ENCODE results near the gene MLEC. TPM values are rescaled to one million over a fixed set of nuclear protein-coding genes. Genes with fewer than 3 reads are reported as not detected.
A peak's percentile ranks its signal among the peaks of the same experiment; 100 is the strongest.

The MLEC gene
- total and polyA plus RNA-seq, 2 donors (not counting 1 experiment from before 2014, with no cell fraction given) = 56.4 to 120 TPM

DNA sequence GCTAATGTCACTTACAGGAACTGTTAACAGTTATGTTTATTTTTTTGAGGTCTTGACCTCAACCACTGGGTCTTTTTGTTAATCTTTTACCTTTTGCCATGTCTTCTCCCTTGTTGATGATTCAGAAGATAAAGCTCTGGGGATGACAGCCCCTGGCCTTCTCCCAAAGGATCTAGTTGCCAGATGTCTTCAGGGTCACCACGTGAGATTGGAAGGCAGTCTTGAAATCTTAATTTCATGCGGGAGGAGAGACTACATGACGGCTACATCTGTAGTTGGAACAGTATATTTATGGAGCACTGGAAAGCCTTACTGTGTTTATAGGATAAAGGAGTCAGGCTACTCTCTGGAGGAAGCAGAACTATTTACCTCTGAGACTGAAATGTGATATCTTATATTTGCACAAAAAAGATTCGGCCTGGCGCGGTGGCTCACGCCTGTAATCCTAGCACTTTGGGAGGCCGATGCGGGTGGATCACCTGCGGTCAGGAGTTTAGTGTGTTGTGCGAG is 5.6 kb downstream of the MLEC start:
- Histone ChIP-seq H3K27me3 (ENCODE audit: control insufficient read depth, insufficient read depth, low read length) (no peaks in the 10 kb centered on the region), H3K4me1 (ENCODE audit: control insufficient read depth, extremely low read depth, insufficient read depth, low read length) (peaks cover 8% of the 10 kb centered on the region), H3K27ac (ENCODE audit: insufficient read depth, low read length) (no peak overlapping the region), H3K9ac (ENCODE audit: insufficient read depth, low read length) (no peak overlapping the region), H3K36me3 (ENCODE audit: control insufficient read depth, insufficient read depth, low read length) (peaks cover 5% of the 10 kb centered on the region), H3K9me3 (ENCODE audit: control insufficient read depth, insufficient read depth, low read depth, low read length) (no peaks in the 10 kb centered on the region), H3K4me2 (ENCODE audit: extremely low read depth, insufficient read depth, low read length) (no peak overlapping the region), H3K4me3 (replicated peaks in 1 of 4; ENCODE audit: control extremely low read depth in 1 of 4, insufficient read depth in 1 of 4, low read depth in 3 of 4, low read length in 4 of 4) (no peak overlapping the region), H4K20me1 (ENCODE audit: control insufficient read depth, extremely low read depth, insufficient read depth, low read length) (no peaks in the 10 kb centered on the region), H2AFZ (ENCODE audit: low read length) (no peak overlapping the region), H3K79me2 (ENCODE audit: control insufficient read depth, insufficient read depth, low read length) (peaks cover 50% of the 10 kb centered on the region)
- peak in 1 of 2 donors; percentile 12 for DNase-seq (ENCODE audit: low read depth in 2 of 2)
- TF ChIP-seq, protein P1, sequence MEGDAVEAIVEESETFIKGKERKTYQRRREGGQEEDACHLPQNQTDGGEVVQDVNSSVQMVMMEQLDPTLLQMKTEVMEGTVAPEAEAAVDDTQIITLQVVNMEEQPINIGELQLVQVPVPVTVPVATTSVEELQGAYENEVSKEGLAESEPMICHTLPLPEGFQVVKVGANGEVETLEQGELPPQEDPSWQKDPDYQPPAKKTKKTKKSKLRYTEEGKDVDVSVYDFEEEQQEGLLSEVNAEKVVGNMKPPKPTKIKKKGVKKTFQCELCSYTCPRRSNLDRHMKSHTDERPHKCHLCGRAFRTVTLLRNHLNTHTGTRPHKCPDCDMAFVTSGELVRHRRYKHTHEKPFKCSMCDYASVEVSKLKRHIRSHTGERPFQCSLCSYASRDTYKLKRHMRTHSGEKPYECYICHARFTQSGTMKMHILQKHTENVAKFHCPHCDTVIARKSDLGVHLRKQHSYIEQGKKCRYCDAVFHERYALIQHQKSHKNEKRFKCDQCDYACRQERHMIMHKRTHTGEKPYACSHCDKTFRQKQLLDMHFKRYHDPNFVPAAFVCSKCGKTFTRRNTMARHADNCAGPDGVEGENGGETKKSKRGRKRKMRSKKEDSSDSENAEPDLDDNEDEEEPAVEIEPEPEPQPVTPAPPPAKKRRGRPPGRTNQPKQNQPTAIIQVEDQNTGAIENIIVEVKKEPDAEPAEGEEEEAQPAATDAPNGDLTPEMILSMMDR (conservative IDR thresholded peaks at IDR 0.05 in 1 of 2, IDR thresholded peaks at IDR 0.05 in 1 of 2; ENCODE audit: low read depth in 1 of 2, low read length in 2 of 2) = no peak
- no peak for TF ChIP-seq EZH2 (IDR thresholded peaks at IDR 0.05; ENCODE audit: low read length, missing control alignments)

GRCh38 chr12:120693848-120694247 is 6.9 kb downstream of the MLEC start:
- TF ChIP-seq EZH2 (IDR thresholded peaks at IDR 0.05; ENCODE audit: low read length, missing control alignments) = no peak
- TF ChIP-seq, protein P1 (conservative IDR thresholded peaks at IDR 0.05 in 1 of 2, IDR thresholded peaks at IDR 0.05 in 1 of 2; ENCODE audit: low read depth in 1 of 2, low read length in 2 of 2) = no peak
- no peak for DNase-seq (ENCODE audit: low read depth in 2 of 2)
- no peak overlapping the region for H3K4me2 ChIP-seq (ENCODE audit: extremely low read depth, insufficient read depth, low read length)
- H3K79me2 ChIP-seq (ENCODE audit: control insufficient read depth, insufficient read depth, low read length) = peaks cover 38% of the 10 kb centered on the region
- no peak overlapping the region for H2AFZ ChIP-seq (ENCODE audit: low read length)
- no peaks in the 10 kb centered on the region for H3K9me3 ChIP-seq (ENCODE audit: control insufficient read depth, insufficient read depth, low read depth, low read length)
- no peaks in the 10 kb centered on the region for H3K27me3 ChIP-seq (ENCODE audit: control insufficient read depth, insufficient read depth, low read length)
- no peak overlapping the region for H3K4me3 ChIP-seq (replicated peaks in 1 of 4; ENCODE audit: control extremely low read depth in 1 of 4, insufficient read depth in 1 of 4, low read depth in 3 of 4, low read length in 4 of 4)
- H3K36me3 ChIP-seq (ENCODE audit: control insufficient read depth, insufficient read depth, low read length) = peaks cover 8% of the 10 kb centered on the region
- no peak overlapping the region for H3K9ac ChIP-seq (ENCODE audit: insufficient read depth, low read length)
- H3K4me1 ChIP-seq (ENCODE audit: control insufficient read depth, extremely low read depth, insufficient read depth, low read length) = peaks cover 8% of the 10 kb centered on the region
- no peak overlapping the region for H3K27ac ChIP-seq (ENCODE audit: insufficient read depth, low read length)
- no peaks in the 10 kb centered on the region for H4K20me1 ChIP-seq (ENCODE audit: control insufficient read depth, extremely low read depth, insufficient read depth, low read length)

DNA sequence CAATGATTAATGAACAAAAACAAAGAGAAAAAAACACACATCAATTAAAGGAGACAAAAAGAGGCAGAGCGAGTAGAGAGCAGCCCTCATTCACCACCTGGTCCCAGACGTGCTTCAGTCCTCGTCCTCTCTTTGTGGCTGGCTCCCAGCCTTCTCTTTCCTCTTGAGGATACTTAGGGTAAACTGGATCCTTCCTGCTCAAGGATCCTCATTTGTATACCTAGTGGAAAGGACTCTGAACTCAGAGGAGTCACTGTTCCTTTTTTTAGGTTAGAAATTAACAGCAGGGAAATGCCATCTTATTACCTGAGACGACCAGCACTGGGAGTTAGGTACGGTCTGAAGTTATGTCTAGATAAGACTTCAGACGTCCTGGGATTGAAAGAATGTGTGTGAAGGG is 9.7 kb downstream of the MLEC start:
- peaks cover 18% of the 10 kb centered on the region for H3K36me3 ChIP-seq (ENCODE audit: control insufficient read depth, insufficient read depth, low read length)
- H4K20me1 ChIP-seq (ENCODE audit: control insufficient read depth, extremely low read depth, insufficient read depth, low read length) = no peaks in the 10 kb centered on the region
- peaks cover 11% of the 10 kb centered on the region for H3K79me2 ChIP-seq (ENCODE audit: control insufficient read depth, insufficient read depth, low read length)

More for the DNA sequence above, 9.7 kb downstream of the MLEC start:
- H3K9ac ChIP-seq (ENCODE audit: insufficient read depth, low read length) = no peak overlapping the region
- no peaks in the 10 kb centered on the region for H3K27me3 ChIP-seq (ENCODE audit: control insufficient read depth, insufficient read depth, low read length)
- no peak for DNase-seq (ENCODE audit: low read depth in 2 of 2)
- no peak overlapping the region for H3K4me3 ChIP-seq (replicated peaks in 1 of 4; ENCODE audit: control extremely low read depth in 1 of 4, insufficient read depth in 1 of 4, low read depth in 3 of 4, low read length in 4 of 4)
- H3K27ac ChIP-seq (ENCODE audit: insufficient read depth, low read length) = no peak overlapping the region
- H3K4me2 ChIP-seq (ENCODE audit: extremely low read depth, insufficient read depth, low read length) = no peak overlapping the region
- TF ChIP-seq, protein P1 (conservative IDR thresholded peaks at IDR 0.05 in 1 of 2, IDR thresholded peaks at IDR 0.05 in 1 of 2; ENCODE audit: low read depth in 1 of 2, low read length in 2 of 2) = no peak
- no peak for TF ChIP-seq EZH2 (IDR thresholded peaks at IDR 0.05; ENCODE audit: low read length, missing control alignments)
- peaks cover 4% of the 10 kb centered on the region for H3K4me1 ChIP-seq (ENCODE audit: control insufficient read depth, extremely low read depth, insufficient read depth, low read length)
- H3K9me3 ChIP-seq (ENCODE audit: control insufficient read depth, insufficient read depth, low read depth, low read length) = no peaks in the 10 kb centered on the region
- H2AFZ ChIP-seq (ENCODE audit: low read length) = no peak overlapping the region
